GM18858 (cell line): ENCODE data around the gene RGS6.

Experiments
- ATAC-seq: cut with Tn5 transposase; IDR thresholded peaks from one replicate; pipeline ENCODE4 v1.9.1; 2021; ENCODE audit not compliant: unreplicated experiment

The RGS6 gene

DNA sequence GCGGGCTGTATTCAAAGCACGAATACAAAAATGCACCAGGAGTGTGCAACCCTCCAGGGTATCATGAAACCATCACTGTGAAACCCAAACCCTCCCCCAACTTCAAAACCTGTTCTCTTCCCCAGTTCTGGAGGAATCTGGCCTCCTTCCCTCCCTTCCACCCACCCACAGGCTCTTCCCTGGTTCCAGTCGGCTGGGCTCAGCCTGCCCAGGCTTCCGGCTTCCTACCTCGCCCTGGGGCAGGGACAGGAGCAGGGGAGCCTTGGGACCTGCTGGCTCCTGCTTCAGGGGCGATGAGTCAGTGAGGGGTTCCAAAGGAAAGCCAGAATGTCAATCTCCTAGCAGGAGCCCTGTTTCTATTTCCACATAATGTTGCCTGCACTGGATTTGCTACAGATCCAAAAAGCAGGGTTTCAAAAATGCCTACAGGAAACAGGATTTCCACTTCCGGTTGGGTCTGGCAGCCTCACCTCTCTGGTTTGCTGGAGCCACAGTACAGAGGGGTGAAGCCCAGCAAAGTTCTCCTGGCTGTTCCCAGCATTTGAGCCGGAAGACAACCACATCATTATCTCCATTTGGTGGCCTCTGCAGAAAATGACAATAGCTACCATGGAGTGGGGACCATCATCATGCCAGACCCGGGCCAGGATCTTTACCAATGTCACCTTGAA is 683.4 kb downstream of the RGS6 start:
- ATAC-seq, result no peak
